Tibial nerve (tissue), 3 donors: ENCODE measurements around the gene MYO1G.

Source experiments
- CTCF ChIP-seq, 5 experiments: fragments of 200-600 bp in 3 of 5; fragments of 450-650 bp in 2 of 5; sonication (generic) in 3 of 5; IDR thresholded peaks; one replicate each; pipeline ENCODE4 v1.5.1; 2016 to 2019; ENCODE audit warnings: antibody characterized with exemption in 5 of 5, mild to moderate bottlenecking in 3 of 5, moderate library complexity in 2 of 5
- POLR2A ChIP-seq, 2 donors: fragments of 450-650 bp; IDR thresholded peaks; one replicate each; pipeline ENCODE4 v1.6.1; 2017; ENCODE audit warnings: antibody characterized with exemption in 2 of 2, mild to moderate bottlenecking in 2 of 2, moderate library complexity in 2 of 2

- TF ChIP-seq CTCF (IDR thresholded peaks at IDR 0.05) (no peak), POLR2A (IDR thresholded peaks at IDR 0.05) (no peak)
Measured at GRCh38 chr7:44962483-44963251, 16.1 kb downstream of the MYO1G start.
